ENCODE data around the gene CCDC82.
"Not testable (repeated sequence)": the region's sequence is repeated elsewhere in the genome, so short reads cannot be mapped to it uniquely, and the experiment has no call there.

Gene CCDC82

DNA sequence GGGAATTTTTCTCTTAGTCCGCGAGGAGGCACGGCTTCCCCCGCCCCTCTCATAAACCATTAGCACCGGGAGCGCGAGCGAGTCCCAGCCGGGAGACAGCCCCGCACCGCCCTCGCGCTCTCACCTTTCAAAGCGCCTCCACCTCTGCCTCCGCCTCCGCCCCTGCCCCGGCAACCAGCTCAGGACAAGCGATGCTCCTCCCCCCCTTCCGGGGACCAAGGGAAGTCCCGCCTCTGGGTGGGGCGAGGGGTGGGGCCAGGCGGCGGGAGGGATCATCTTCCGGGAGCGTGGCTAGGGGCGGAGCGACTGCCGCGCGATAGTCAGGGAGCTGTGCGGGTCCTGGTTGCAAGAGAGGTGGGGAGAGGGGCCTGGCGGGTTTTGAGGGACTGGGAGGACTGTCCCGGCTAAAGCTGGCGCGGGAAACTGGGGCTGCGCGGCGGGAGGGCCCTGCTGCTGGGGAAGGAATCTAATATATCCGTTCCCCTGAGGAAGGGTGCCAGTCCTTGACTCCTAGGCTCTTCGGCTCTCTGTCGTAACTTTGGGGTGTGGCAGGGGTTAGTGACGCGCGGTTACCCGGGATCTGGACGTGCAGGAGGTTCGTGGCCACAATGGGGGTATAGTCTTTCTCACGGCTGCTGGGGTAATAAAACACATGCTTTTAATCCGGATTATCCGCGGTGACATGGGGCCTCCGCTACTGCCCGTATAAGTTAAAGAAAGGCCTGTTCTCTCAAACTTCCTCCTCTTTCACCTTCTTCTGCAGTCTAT lies at the start of gene CCDC82, which contains the start of gene JRKL:
Gene CCDC82 (minus strand): TSS at position 193 of the 768 bp plus-strand sequence. CDS start 5,165 bp downstream, outside the sequence.
Gene JRKL (plus strand): TSS at position 294 of the 768 bp plus-strand sequence. CDS start 637 bp downstream, outside the sequence.
- DNase-seq (ENCODE audit: low read depth): peak; percentile 92
- TF ChIP-seq, protein P1, sequence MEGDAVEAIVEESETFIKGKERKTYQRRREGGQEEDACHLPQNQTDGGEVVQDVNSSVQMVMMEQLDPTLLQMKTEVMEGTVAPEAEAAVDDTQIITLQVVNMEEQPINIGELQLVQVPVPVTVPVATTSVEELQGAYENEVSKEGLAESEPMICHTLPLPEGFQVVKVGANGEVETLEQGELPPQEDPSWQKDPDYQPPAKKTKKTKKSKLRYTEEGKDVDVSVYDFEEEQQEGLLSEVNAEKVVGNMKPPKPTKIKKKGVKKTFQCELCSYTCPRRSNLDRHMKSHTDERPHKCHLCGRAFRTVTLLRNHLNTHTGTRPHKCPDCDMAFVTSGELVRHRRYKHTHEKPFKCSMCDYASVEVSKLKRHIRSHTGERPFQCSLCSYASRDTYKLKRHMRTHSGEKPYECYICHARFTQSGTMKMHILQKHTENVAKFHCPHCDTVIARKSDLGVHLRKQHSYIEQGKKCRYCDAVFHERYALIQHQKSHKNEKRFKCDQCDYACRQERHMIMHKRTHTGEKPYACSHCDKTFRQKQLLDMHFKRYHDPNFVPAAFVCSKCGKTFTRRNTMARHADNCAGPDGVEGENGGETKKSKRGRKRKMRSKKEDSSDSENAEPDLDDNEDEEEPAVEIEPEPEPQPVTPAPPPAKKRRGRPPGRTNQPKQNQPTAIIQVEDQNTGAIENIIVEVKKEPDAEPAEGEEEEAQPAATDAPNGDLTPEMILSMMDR (conservative IDR thresholded peaks at IDR 0.05; ENCODE audit: low read length): no peak
- H3K4me3 ChIP-seq (ENCODE audit: low read length): peak within 1 kb of the TSS; percentile 78

GRCh38 chr11:96432654-96433053 lies 42.9 kb upstream of the CCDC82 start:
- not testable (repeated sequence) for H3K4me3 ChIP-seq (ENCODE audit: low read length); DNase-seq (ENCODE audit: low read depth)

DNA sequence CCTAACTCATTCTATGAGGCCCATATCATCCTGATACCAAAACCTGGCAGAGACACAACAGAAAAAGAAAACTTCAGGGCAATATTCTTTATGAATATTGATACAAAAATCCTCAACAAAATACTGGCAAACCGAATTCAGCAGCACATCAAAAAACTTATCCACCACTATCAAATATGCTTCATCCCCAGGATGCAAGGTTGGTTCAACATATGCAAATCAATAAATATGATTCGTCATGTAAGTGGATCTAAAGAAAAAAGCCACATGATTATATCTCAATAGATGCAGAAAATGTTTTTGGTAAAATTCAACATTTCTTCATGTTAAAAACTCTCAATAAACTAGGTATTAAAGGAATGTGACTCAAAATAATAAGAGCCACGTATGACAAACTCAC lies 41.0 kb upstream of the CCDC82 start:
- TF ChIP-seq, protein P1 (conservative IDR thresholded peaks at IDR 0.05; ENCODE audit: low read length): no peak
- H3K4me3 ChIP-seq (ENCODE audit: low read length): no peak overlapping the region
- no peak for DNase-seq (ENCODE audit: low read depth)

DNA sequence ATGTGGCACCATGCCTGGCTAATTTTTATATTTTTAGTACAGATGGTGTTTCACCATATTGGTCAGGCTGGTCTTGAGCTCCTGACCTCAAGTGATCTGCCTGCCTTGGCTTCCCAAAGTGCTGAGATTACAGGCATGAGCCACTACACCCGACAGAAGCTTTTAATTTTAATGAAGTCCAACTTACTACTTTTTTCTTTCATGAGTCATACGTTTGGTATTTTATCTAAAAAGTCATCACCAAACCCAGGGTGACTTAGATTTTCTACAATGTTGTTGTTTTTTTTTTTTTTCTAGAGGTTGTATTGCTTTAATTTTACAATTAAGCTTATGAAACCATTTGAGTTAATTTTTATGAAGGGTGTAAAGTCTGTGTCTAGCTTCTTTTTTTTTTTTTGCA lies 35.0 kb upstream of the CCDC82 start:
- peak; percentile 70 for DNase-seq (ENCODE audit: low read depth)
- H3K4me3 ChIP-seq (ENCODE audit: low read length): no peak overlapping the region
- TF ChIP-seq, protein P1 (conservative IDR thresholded peaks at IDR 0.05; ENCODE audit: low read length): no peak

GRCh38 chr11:96413408-96413807 lies 23.7 kb upstream of the CCDC82 start:
- TF ChIP-seq, protein P1 (conservative IDR thresholded peaks at IDR 0.05; ENCODE audit: low read length): no peak
- no peak for DNase-seq (ENCODE audit: low read depth)
- H3K4me3 ChIP-seq (ENCODE audit: low read length): no peak overlapping the region

- no peak overlapping the region for H3K4me3 ChIP-seq (ENCODE audit: low read length)
- DNase-seq (ENCODE audit: low read depth): no peak
- TF ChIP-seq, protein P1 (conservative IDR thresholded peaks at IDR 0.05; ENCODE audit: low read length): no peak
These were observed 23.2 kb upstream of the CCDC82 start for GRCh38 chr11:96412761-96413381.

DNA sequence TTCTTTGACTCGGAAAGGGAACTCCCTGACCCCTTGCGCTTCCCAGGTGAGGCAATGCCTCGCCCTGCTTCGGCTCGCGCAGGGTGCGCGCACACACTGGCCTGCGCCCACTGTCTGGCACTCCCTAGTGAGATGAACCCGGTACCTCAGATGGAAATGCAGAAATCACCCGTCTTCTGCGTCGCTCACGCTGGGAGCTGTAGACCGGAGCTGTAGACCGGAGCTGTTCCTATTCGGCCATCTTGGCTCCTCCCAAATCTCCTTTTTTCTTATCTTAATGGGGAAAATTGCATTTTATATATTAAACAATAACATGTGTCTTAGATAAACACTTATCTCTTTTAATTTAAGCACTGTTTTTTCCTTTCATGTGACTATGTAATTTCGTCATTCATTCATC lies 21.7 kb upstream of the CCDC82 start:
- not testable (repeated sequence) for DNase-seq (ENCODE audit: low read depth); H3K4me3 ChIP-seq (ENCODE audit: low read length)

DNA sequence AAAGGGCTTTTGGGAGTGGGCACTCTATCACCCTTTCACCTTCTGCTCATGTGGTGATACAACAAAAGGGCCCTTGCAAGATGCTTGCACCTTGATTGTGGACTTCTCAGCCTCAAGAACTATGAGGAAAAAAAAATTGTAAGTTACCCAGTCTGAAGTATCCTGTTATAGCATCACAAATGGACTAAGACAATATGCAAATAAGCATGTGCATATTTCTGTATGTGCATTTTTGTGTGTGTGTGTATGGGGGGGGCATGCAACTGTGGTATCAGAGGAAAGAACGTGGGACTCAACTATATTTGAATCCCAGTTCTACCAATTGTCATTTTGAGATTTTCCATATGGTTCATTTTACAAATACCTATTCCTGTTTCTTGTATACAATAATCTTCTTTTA lies 11.0 kb upstream of the CCDC82 start:
- no peak overlapping the region for H3K4me3 ChIP-seq (ENCODE audit: low read length)
- DNase-seq (ENCODE audit: low read depth): no peak
- TF ChIP-seq, protein P1 (conservative IDR thresholded peaks at IDR 0.05; ENCODE audit: low read length): no peak
